CD14-positive monocyte (primary cell): ENCODE data around the gene ESPNL. TPM values are rescaled to one million over a fixed set of nuclear protein-coding genes. Genes with fewer than 3 reads are reported as not detected.

Source experiments
- DNase-seq, 3 donors: peaks; one replicate each; pipeline ENCODE4 v3.0.0-alpha.2; 2011 to 2022
- H2AFZ ChIP-seq: 2 replicates; pipeline ENCODE4 v1.6.0; 2012; ENCODE audit warnings: mild to moderate bottlenecking, low read depth, low read length, inconsistent platforms; ENCODE audit not compliant: insufficient read depth, poor library complexity, severe bottlenecking
- H3K27ac ChIP-seq, 2 donors: 1 replicate in 1 of 2; 2 replicates in 1 of 2; pipeline ENCODE4 v1.5.1; 2012 to 2013; ENCODE audit warnings: low read length in 2 of 2, control low read depth in 1 of 2, inconsistent platforms in 1 of 2, low read depth in 1 of 2, mild to moderate bottlenecking in 1 of 2
- H3K27me3 ChIP-seq, 2 donors: one replicate each; pipeline versions ENCODE4 v1.6.0 to v1.6.1; 2011 to 2013; ENCODE audit warnings: low read length in 2 of 2; ENCODE audit not compliant: control insufficient read depth in 2 of 2, insufficient read depth in 2 of 2
- H3K36me3 ChIP-seq, 2 donors: replicated peaks in 1 of 2; 1 replicate in 1 of 2; 2 replicates in 1 of 2; pipeline versions ENCODE4 v1.5.1 to v1.6.1; 2012 to 2013; ENCODE audit warnings: low read length in 2 of 2, control low read depth in 1 of 2, inconsistent platforms in 1 of 2, mild to moderate bottlenecking in 1 of 2; ENCODE audit not compliant: insufficient read depth in 2 of 2, control insufficient read depth in 1 of 2
- H3K4me1 ChIP-seq, 2 donors: 1 replicate in 1 of 2; 2 replicates in 1 of 2; pipeline versions ENCODE4 v1.5.1 to v1.6.1; 2012 to 2013; ENCODE audit warnings: low read length in 2 of 2, control low read depth in 1 of 2, inconsistent platforms in 1 of 2, mild to moderate bottlenecking in 1 of 2, moderate library complexity in 1 of 2; ENCODE audit not compliant: insufficient read depth in 2 of 2, control insufficient read depth in 1 of 2
- H3K4me2 ChIP-seq: replicated peaks from 2 replicates; pipeline ENCODE3; 2012; ENCODE audit warnings: low read length, moderate library complexity, mild to moderate bottlenecking; ENCODE audit not compliant: poor library complexity, severe bottlenecking; ENCODE audit errors: extremely low read depth
- H3K4me3 ChIP-seq, 3 experiments: fragments of 200-600 bp in 1 of 3; sonication (generic) in 1 of 3; replicated peaks in 1 of 3; 1 replicate in 2 of 3; 2 replicates in 1 of 3; pipeline ENCODE4 v1.5.1; 2011 to 2013; ENCODE audit warnings: low read length in 3 of 3, mild to moderate bottlenecking in 3 of 3, control low read depth in 2 of 3, low read depth in 2 of 3, inconsistent platforms in 1 of 3, moderate library complexity in 1 of 3
- H3K79me2 ChIP-seq: 2 replicates; pipeline ENCODE4 v1.6.0; 2012; ENCODE audit warnings: mild to moderate bottlenecking, control low read depth, inconsistent platforms, low read length, moderate library complexity; ENCODE audit not compliant: insufficient read depth
- H3K9ac ChIP-seq: 2 replicates; pipeline ENCODE4 v1.6.0; 2017; ENCODE audit warnings: low read length, mild to moderate bottlenecking; ENCODE audit not compliant: insufficient read depth, poor library complexity, severe bottlenecking
- H3K9me3 ChIP-seq, 2 donors: replicated peaks in 1 of 2; 1 replicate in 1 of 2; 2 replicates in 1 of 2; pipeline versions ENCODE4 v1.5.1 to v1.6.1; 2012 to 2013; ENCODE audit warnings: low read length in 2 of 2, control low read depth in 1 of 2; ENCODE audit not compliant: control insufficient read depth in 1 of 2, insufficient read depth in 1 of 2
- H4K20me1 ChIP-seq: 2 replicates; pipeline ENCODE4 v1.6.0; 2012; ENCODE audit warnings: mild to moderate bottlenecking, low read length, control low read depth, moderate library complexity; ENCODE audit not compliant: insufficient read depth
- H3K27ac Mint-ChIP-seq, 7 donors: one replicate each; pipeline ENCODE4 v1.8.0; 2020; ENCODE audit warnings: mild to moderate bottlenecking in 7 of 7, mixed read lengths in 7 of 7, moderate library complexity in 6 of 7, inconsistent platforms in 2 of 7
- H3K27me3 Mint-ChIP-seq, 3 donors: one replicate each; pipeline ENCODE4 v1.8.0; 2021 to 2022; ENCODE audit warnings: low read depth in 3 of 3, mild to moderate bottlenecking in 3 of 3, mixed read lengths in 3 of 3, moderate library complexity in 3 of 3, inconsistent platforms in 1 of 3
- H3K36me3 Mint-ChIP-seq, 2 donors: one replicate each; pipeline ENCODE4 v1.8.0; 2020; ENCODE audit warnings: mixed read lengths in 2 of 2, inconsistent platforms in 1 of 2, mild to moderate bottlenecking in 1 of 2
- H3K4me1 Mint-ChIP-seq: one replicate; pipeline ENCODE4 v1.8.0; 2020; ENCODE audit warnings: mild to moderate bottlenecking, mixed read lengths
- H3K4me3 Mint-ChIP-seq, 2 donors: one replicate each; pipeline ENCODE4 v1.8.0; 2020; ENCODE audit warnings: mild to moderate bottlenecking in 2 of 2, mixed read lengths in 2 of 2, moderate library complexity in 1 of 2
- H3K9me3 Mint-ChIP-seq, 7 donors: one replicate each; pipeline ENCODE4 v1.8.0; 2020 to 2022; ENCODE audit warnings: mixed read lengths in 7 of 7, mild to moderate bottlenecking in 6 of 7, moderate library complexity in 6 of 7, inconsistent platforms in 2 of 7
- CTCF ChIP-seq: fragments of 200-600 bp; IDR thresholded peaks from one replicate; pipeline ENCODE4 v1.8.0; 2022; ENCODE audit warnings: antibody characterized with exemption, mild to moderate bottlenecking
- WGBS: methylation state at CpG from one replicate; pipeline ENCODE4 v1.1.5; 2013; ENCODE audit warnings: missing lambda C conversion rate; ENCODE audit not compliant: insufficient coverage; 5-methylcytosine and 5-hydroxymethylcytosine counted together
- intact Hi-C, 2 donors: fragments of 100-400 bp; cut with micrococcal nuclease; formaldehyde crosslinking; loops; one replicate each; pipeline versions ENCODE4 v1.15.0 to v1.15.1; 2023
- polyA plus RNA-seq, 3 donors: library from polyadenylated mRNA; depleted of rRNA in 1 of 3; unstranded in 2 of 3; stranded (reverse) in 1 of 3; fragments of 300-500 nt in 2 of 3; fragments of >200 nt in 1 of 3; fragmentation: Illumina TruSeq in 2 of 3; gene quantifications; 1 replicate in 2 of 3; 2 replicates in 1 of 3; pipeline ENCODE4 v1.2.3, GENCODE V29; 2012 to 2021

Gene ESPNL
- polyA plus RNA-seq, 3 donors: not detected

- Histone ChIP-seq H3K27me3 (peaks cover 0 to 39% of the 10 kb centered on the region in 2 donors), H2AFZ (no peak overlapping the region), H3K4me1 (no peaks in the 10 kb centered on the region), H3K4me2 (no peak overlapping the region), H3K9me3 (peaks cover 0 to 6% of the 10 kb centered on the region in 2 donors), H3K36me3 (peaks cover 15 to 25% of the 10 kb centered on the region in 2 donors), H3K79me2 (no peaks in the 10 kb centered on the region), H3K27ac (no peak overlapping the region), H3K9ac (no peak overlapping the region), H4K20me1 (no peaks in the 10 kb centered on the region), H3K4me3 (no peak overlapping the region)
- peaks cover 39 to 56% (median 48%) of the 10 kb centered on the region in 3 donors for H3K27me3 Mint-ChIP-seq
- H3K4me1 Mint-ChIP-seq: peaks cover 11% of the 10 kb centered on the region
- peaks cover 26 to 31% of the 10 kb centered on the region in 2 donors for H3K36me3 Mint-ChIP-seq
- DNase-seq: no peak
- no peak for TF ChIP-seq CTCF
- H3K9me3 Mint-ChIP-seq: peaks cover 0 to 8% (median 0%) of the 10 kb centered on the region in 7 donors
- intact Hi-C loops: no loop called here
- peak overlapping the region in 2 of 7 donors; percentile 68 to 76 for H3K27ac Mint-ChIP-seq
- 92% methylated on average over 8 of the region's 8 CpGs for WGBS
- H3K4me3 Mint-ChIP-seq: peak overlapping the region in 1 of 2 donors; percentile 72
These were observed 64.8 kb downstream of the ESPNL start for GRCh38 chr2:238164906-238165287.

- Histone ChIP-seq H3K4me1 (no peaks in the 10 kb centered on the region), H3K4me2 (no peak overlapping the region), H3K9ac (no peak overlapping the region), H3K79me2 (no peaks in the 10 kb centered on the region), H3K27ac (no peak overlapping the region), H3K27me3 (peaks cover 0 to 34% of the 10 kb centered on the region in 2 donors), H2AFZ (no peak overlapping the region), H3K4me3 (no peak overlapping the region), H3K9me3 (peaks cover 0 to 1% of the 10 kb centered on the region in 2 donors), H3K36me3 (peaks cover 20 to 30% of the 10 kb centered on the region in 2 donors), H4K20me1 (no peaks in the 10 kb centered on the region)
- peaks cover 0 to 7% (median 0%) of the 10 kb centered on the region in 7 donors for H3K9me3 Mint-ChIP-seq
- peak overlapping the region in 1 of 2 donors; percentile 72 for H3K4me3 Mint-ChIP-seq
- intact Hi-C loops: no loop called here
- H3K36me3 Mint-ChIP-seq: peaks cover 30 to 36% of the 10 kb centered on the region in 2 donors
- no peak for DNase-seq
- WGBS: 90% methylated on average over 10 of the region's 12 CpGs
- no peak for TF ChIP-seq CTCF
- H3K4me1 Mint-ChIP-seq: peaks cover 13% of the 10 kb centered on the region
- peak overlapping the region in 1 of 7 donors; percentile 76 for H3K27ac Mint-ChIP-seq
- H3K27me3 Mint-ChIP-seq: peaks cover 35 to 51% (median 42%) of the 10 kb centered on the region in 3 donors
These were observed 65.3 kb downstream of the ESPNL start for GRCh38 chr2:238165288-238165921.
